Astrocyte (in vitro differentiated cells and primary cell): ENCODE measurements around the gene GABBR2. TPM values are rescaled to one million over a fixed set of nuclear protein-coding genes. Genes with fewer than 3 reads are reported as not detected.

Experiments used
- DNase-seq: peaks from one replicate; pipeline ENCODE4 v3.0.0-alpha.2; 2010; ENCODE audit warnings: low read depth
- FAIRE-seq: peaks from 2 replicates; lab custom pipeline; 2011; peaks lifted over from hg19 to GRCh38; lab: Jason Lieb, UNC
- H2AFZ ChIP-seq: 2 replicates; pipeline ENCODE4 v1.6.0; 2012; ENCODE audit warnings: low read depth, low read length, inconsistent platforms
- H3K27ac ChIP-seq: 2 replicates; pipeline ENCODE4 v1.5.1; 2011; ENCODE audit warnings: low read depth, low read length, inconsistent platforms
- H3K27me3 ChIP-seq: 2 replicates; pipeline ENCODE4 v1.6.0; 2011; ENCODE audit warnings: low read length, inconsistent platforms; ENCODE audit not compliant: insufficient read depth
- H3K36me3 ChIP-seq: 2 replicates; pipeline ENCODE4 v1.5.1; 2011; ENCODE audit warnings: low read length, inconsistent platforms; ENCODE audit not compliant: insufficient read depth
- H3K4me1 ChIP-seq: 2 replicates; pipeline ENCODE4 v1.5.1; 2011; ENCODE audit warnings: low read length, inconsistent platforms; ENCODE audit not compliant: insufficient read depth
- H3K4me2 ChIP-seq: 2 replicates; pipeline ENCODE4 v1.6.0; 2012; ENCODE audit warnings: low read length, inconsistent platforms
- H3K4me3 ChIP-seq: 2 replicates; pipeline ENCODE4 v1.5.1; 2011; ENCODE audit warnings: low read depth, mild to moderate bottlenecking, low read length, inconsistent platforms; ENCODE audit not compliant: insufficient read depth
- H3K79me2 ChIP-seq: 2 replicates; pipeline ENCODE4 v1.6.0; 2012; ENCODE audit warnings: mild to moderate bottlenecking, low read length, inconsistent platforms; ENCODE audit not compliant: insufficient read depth
- H3K9ac ChIP-seq: 2 replicates; pipeline ENCODE4 v1.6.0; 2012; ENCODE audit warnings: mild to moderate bottlenecking, low read length, inconsistent platforms
- H3K9me3 ChIP-seq: 2 replicates; pipeline ENCODE4 v1.5.1; 2012; ENCODE audit warnings: low read depth, mild to moderate bottlenecking, low read length, inconsistent platforms; ENCODE audit not compliant: insufficient read depth
- H4K20me1 ChIP-seq: 2 replicates; pipeline ENCODE4 v1.6.0; 2012; ENCODE audit warnings: low read length, inconsistent platforms; ENCODE audit not compliant: insufficient read depth
- H3K27ac Mint-ChIP-seq: one replicate; pipeline ENCODE4 v1.8.0; 2021; ENCODE audit warnings: mild to moderate bottlenecking, mixed read lengths; ENCODE audit not compliant: unreplicated experiment
- H3K27me3 Mint-ChIP-seq: one replicate; pipeline ENCODE4 v1.8.0; 2021; ENCODE audit warnings: low read depth, mixed read lengths; ENCODE audit not compliant: unreplicated experiment
- H3K36me3 Mint-ChIP-seq: one replicate; pipeline ENCODE4 v1.8.0; 2021; ENCODE audit warnings: low read depth, mixed read lengths; ENCODE audit not compliant: unreplicated experiment
- H3K4me1 Mint-ChIP-seq: one replicate; pipeline ENCODE4 v1.8.0; 2021; ENCODE audit warnings: low read depth, mixed read lengths; ENCODE audit not compliant: unreplicated experiment
- H3K4me3 Mint-ChIP-seq: one replicate; pipeline ENCODE4 v1.8.0; 2021; ENCODE audit warnings: mild to moderate bottlenecking, moderate library complexity, mixed read lengths; ENCODE audit not compliant: unreplicated experiment
- H3K9me3 Mint-ChIP-seq: one replicate; pipeline ENCODE4 v1.8.0; 2021; ENCODE audit warnings: mild to moderate bottlenecking, mixed read lengths; ENCODE audit not compliant: unreplicated experiment
- EZH2 ChIP-seq: IDR thresholded peaks from 2 replicates; pipeline ENCODE4 v1.6.1; 2012; ENCODE audit warnings: mild to moderate bottlenecking, low read length, inconsistent platforms; ENCODE audit not compliant: insufficient read depth
- total RNA-seq: library from RNA; stranded (reverse); gene quantifications from 2 replicates; pipeline ENCODE4 v1.2.1, GENCODE V29; 2021
- TF ChIP-seq, protein P1 (sequence below): IDR thresholded peaks from 2 replicates; pipeline ENCODE4 v1.5.1; 2011; ENCODE audit warnings: low read depth, mild to moderate bottlenecking, inconsistent platforms, low read length, moderate library complexity; ENCODE audit not compliant: insufficient read depth

Gene GABBR2
- total RNA-seq, 1 donor from 2014 or later, result 2.0 TPM

DNA sequence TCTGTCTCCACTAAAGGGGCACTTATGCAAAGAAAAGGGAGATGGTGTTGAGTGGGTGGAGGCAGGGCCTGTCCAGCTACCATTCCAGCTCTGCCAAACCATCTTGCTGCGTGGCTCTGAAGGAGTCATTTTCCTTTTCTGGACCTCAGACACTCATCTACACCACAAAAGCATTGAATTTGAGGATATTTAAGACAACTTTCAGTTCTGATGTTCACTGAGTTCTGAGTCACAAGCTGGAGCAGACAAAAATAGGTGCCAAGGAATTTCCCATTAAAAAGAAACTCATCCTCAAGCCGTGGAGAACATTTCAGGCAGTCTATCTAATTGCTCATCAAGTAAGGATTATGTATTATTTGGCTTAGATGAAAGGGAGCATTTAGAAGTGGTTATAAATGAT, 258.2 kb downstream of the GABBR2 start:
- no peak overlapping the region for H3K4me3 ChIP-seq
- peaks cover 24% of the 10 kb centered on the region for H3K4me1 Mint-ChIP-seq
- peak overlapping the region; percentile 78 for H3K27ac Mint-ChIP-seq
- H3K27me3 ChIP-seq, result no peaks in the 10 kb centered on the region
- no peak overlapping the region for H3K27ac ChIP-seq
- H3K79me2 ChIP-seq, result no peaks in the 10 kb centered on the region
- H3K36me3 Mint-ChIP-seq, result no peaks in the 10 kb centered on the region
- peaks cover 1% of the 10 kb centered on the region for H3K9me3 Mint-ChIP-seq
- H3K36me3 ChIP-seq, result no peaks in the 10 kb centered on the region
- H3K9me3 ChIP-seq, result no peaks in the 10 kb centered on the region
- peaks cover 11% of the 10 kb centered on the region for H3K27me3 Mint-ChIP-seq
- no peak overlapping the region for H3K9ac ChIP-seq
- peaks cover 7% of the 10 kb centered on the region for H3K4me1 ChIP-seq
- no peak overlapping the region for H2AFZ ChIP-seq
- H3K4me3 Mint-ChIP-seq, result no peak overlapping the region
- H3K4me2 ChIP-seq, result peak overlapping the region; percentile 7
- TF ChIP-seq, protein P1, sequence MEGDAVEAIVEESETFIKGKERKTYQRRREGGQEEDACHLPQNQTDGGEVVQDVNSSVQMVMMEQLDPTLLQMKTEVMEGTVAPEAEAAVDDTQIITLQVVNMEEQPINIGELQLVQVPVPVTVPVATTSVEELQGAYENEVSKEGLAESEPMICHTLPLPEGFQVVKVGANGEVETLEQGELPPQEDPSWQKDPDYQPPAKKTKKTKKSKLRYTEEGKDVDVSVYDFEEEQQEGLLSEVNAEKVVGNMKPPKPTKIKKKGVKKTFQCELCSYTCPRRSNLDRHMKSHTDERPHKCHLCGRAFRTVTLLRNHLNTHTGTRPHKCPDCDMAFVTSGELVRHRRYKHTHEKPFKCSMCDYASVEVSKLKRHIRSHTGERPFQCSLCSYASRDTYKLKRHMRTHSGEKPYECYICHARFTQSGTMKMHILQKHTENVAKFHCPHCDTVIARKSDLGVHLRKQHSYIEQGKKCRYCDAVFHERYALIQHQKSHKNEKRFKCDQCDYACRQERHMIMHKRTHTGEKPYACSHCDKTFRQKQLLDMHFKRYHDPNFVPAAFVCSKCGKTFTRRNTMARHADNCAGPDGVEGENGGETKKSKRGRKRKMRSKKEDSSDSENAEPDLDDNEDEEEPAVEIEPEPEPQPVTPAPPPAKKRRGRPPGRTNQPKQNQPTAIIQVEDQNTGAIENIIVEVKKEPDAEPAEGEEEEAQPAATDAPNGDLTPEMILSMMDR, result no peak
- no peak for TF ChIP-seq EZH2
- no peaks in the 10 kb centered on the region for H4K20me1 ChIP-seq
- FAIRE-seq (no peak), DNase-seq (peak; percentile 92)

GRCh38 chr9:98449871-98450270, 258.9 kb downstream of the GABBR2 start:
- TF ChIP-seq EZH2, result no peak
- TF ChIP-seq, protein P1, result no peak
- H3K4me1 Mint-ChIP-seq, result peaks cover 23% of the 10 kb centered on the region
- peaks cover 15% of the 10 kb centered on the region for H3K27me3 Mint-ChIP-seq
- no peaks in the 10 kb centered on the region for H3K36me3 Mint-ChIP-seq
- Histone ChIP-seq H3K9ac (no peak overlapping the region), H2AFZ (no peak overlapping the region), H3K27me3 (peaks cover 2% of the 10 kb centered on the region), H3K4me1 (peaks cover 6% of the 10 kb centered on the region), H3K27ac (no peak overlapping the region), H3K36me3 (no peaks in the 10 kb centered on the region), H3K4me2 (no peak overlapping the region), H3K79me2 (no peaks in the 10 kb centered on the region), H4K20me1 (no peaks in the 10 kb centered on the region), H3K9me3 (no peaks in the 10 kb centered on the region), H3K4me3 (no peak overlapping the region)
- FAIRE-seq (no peak), DNase-seq (no peak)
- H3K27ac Mint-ChIP-seq, result peak overlapping the region; percentile 78
- peaks cover 1% of the 10 kb centered on the region for H3K9me3 Mint-ChIP-seq
- H3K4me3 Mint-ChIP-seq, result no peak overlapping the region

- no peaks in the 10 kb centered on the region for H3K79me2 ChIP-seq
- no peak overlapping the region for H3K27ac Mint-ChIP-seq
- no peaks in the 10 kb centered on the region for H3K9me3 ChIP-seq
- no peak for FAIRE-seq
- no peak overlapping the region for H3K4me3 Mint-ChIP-seq
- H3K36me3 Mint-ChIP-seq, result no peaks in the 10 kb centered on the region
- no peak overlapping the region for H3K27ac ChIP-seq
- no peak overlapping the region for H2AFZ ChIP-seq
- no peak for DNase-seq
- H3K4me2 ChIP-seq, result no peak overlapping the region
- no peak overlapping the region for H3K4me3 ChIP-seq
- H3K27me3 ChIP-seq, result peaks cover 5% of the 10 kb centered on the region
- H3K4me1 ChIP-seq, result no peaks in the 10 kb centered on the region
- no peaks in the 10 kb centered on the region for H3K36me3 ChIP-seq
- peaks cover 23% of the 10 kb centered on the region for H3K4me1 Mint-ChIP-seq
- no peak overlapping the region for H3K9ac ChIP-seq
- no peaks in the 10 kb centered on the region for H4K20me1 ChIP-seq
- H3K27me3 Mint-ChIP-seq, result peaks cover 25% of the 10 kb centered on the region
- H3K9me3 Mint-ChIP-seq, result peaks cover 1% of the 10 kb centered on the region
- no peak for TF ChIP-seq EZH2
Observed at GRCh38 chr9:98445576-98445975, 263.2 kb downstream of the GABBR2 start.
